ENCODE data around the gene TRIM37. TPM values are rescaled to one million over a fixed set of nuclear protein-coding genes. Genes with fewer than 3 reads are reported as not detected.

TRIM37 gene
- polyA plus RNA-seq, 1 of the 3 experiments (the other 2 are of a cell fraction), result 20.5 TPM

DNA sequence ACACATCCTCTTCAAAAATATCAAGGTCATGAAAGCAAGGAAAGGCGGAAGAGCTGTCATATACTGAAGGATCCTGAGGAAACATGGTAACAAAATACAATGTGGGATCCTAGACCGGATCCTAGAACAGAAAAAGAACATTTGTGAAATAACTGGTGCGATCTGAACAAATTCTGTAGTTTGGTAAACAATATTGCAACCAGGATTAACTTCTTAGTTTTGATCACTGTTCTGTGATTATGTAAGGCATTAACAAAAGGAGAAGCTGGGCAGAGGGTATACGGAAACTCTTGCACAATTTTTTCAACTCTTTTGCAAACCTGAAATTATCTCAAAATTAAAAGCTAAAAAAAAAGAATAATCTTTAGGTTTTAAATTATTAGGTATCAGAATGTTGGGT, 109.7 kb downstream of the TRIM37 start:
- TF ChIP-seq RFX5 (IDR thresholded peaks at IDR 0.05; ENCODE audit: low read length) (no peak), SMC3 (IDR thresholded peaks at IDR 0.05; ENCODE audit: low read depth, low read length) (no peak)
- Histone ChIP-seq H3K4me3 (ENCODE audit: low read depth in 2 of 2, low read length in 1 of 2) (no peak overlapping the region), H3K27me3 (ENCODE audit: insufficient read depth) (no peaks in the 10 kb centered on the region), H3K9me3 (no peaks in the 10 kb centered on the region), H3K9me2 (no peaks in the 10 kb centered on the region), H3F3A (replicated peaks; ENCODE audit: insufficient read depth) (peaks cover 10% of the 10 kb centered on the region), H3K9ac (no peak overlapping the region), H3K27ac (ENCODE audit: low read depth in 2 of 2, low read length in 1 of 2) (no peak overlapping the region), H3K79me2 (ENCODE audit: insufficient read depth) (no peaks in the 10 kb centered on the region), H3K4me2 (no peak overlapping the region), H4K20me1 (ENCODE audit: insufficient read depth) (no peaks in the 10 kb centered on the region), H3K4me1 (ENCODE audit: control insufficient read depth in 1 of 2, insufficient read depth in 2 of 2, low read depth in 1 of 2, low read length in 1 of 2) (peaks cover 0 to 4% of the 10 kb centered on the region in 2 experiments; a peak in 2 of 4 replicates), H3K36me3 (replicated peaks in 1 of 2; ENCODE audit: control insufficient read depth in 1 of 2, insufficient read depth in 2 of 2, low read length in 1 of 2) (peaks cover 25 to 35% of the 10 kb centered on the region in 2 experiments), H2AFZ (ENCODE audit: low read depth) (no peak overlapping the region)
- CTCF ChIA-PET, result interaction anchor here (0.6 to 14.0 kb wide), 6 partner anchors 9 to 479 kb away, joined by 3 to 204 read pairs (median 4); no protein-coding TSS in a partner anchor
- POLR2A ChIA-PET, result no interaction called here
- no peak for DNase-seq
- WGBS (ENCODE audit: low lambda C conversion rate), result 97% methylated on average over 4 of the region's 4 CpGs

- peak; percentile 87 for TF ChIP-seq MEF2A (IDR thresholded peaks at IDR 0.05; ENCODE audit: borderline replicate concordance, low read depth)
- TF ChIP-seq FOXM1 (IDR thresholded peaks at IDR 0.05; ENCODE audit: low read depth), result no peak
- TF ChIP-seq SMC3 (IDR thresholded peaks at IDR 0.05; ENCODE audit: low read depth, low read length), result no peak
- no peak for TF ChIP-seq IRF3 (IDR thresholded peaks at IDR 0.05; ENCODE audit: low read depth, low read length)
- ChIA-PET CTCF (interaction anchor here (0.7 to 14.0 kb wide), 5 partner anchors 10 to 477 kb away, joined by 3 to 204 read pairs (median 5); no protein-coding TSS in a partner anchor), POLR2A (no interaction called here)
- H3K27ac ChIP-seq (ENCODE audit: low read depth in 2 of 2, low read length in 1 of 2), result peak overlapping the region in 1 of 2 experiments; percentile 53; a peak in 2 of 4 replicates
- peaks cover 10% of the 10 kb centered on the region for H3F3A ChIP-seq (replicated peaks; ENCODE audit: insufficient read depth)
- H3K79me2 ChIP-seq (ENCODE audit: insufficient read depth), result no peaks in the 10 kb centered on the region
- no peak overlapping the region for H3K9ac ChIP-seq
- peaks cover 0 to 4% of the 10 kb centered on the region in 2 experiments; a peak in 1 of 4 replicates for H3K4me1 ChIP-seq (ENCODE audit: control insufficient read depth in 1 of 2, insufficient read depth in 2 of 2, low read depth in 1 of 2, low read length in 1 of 2)
- H3K36me3 ChIP-seq (replicated peaks in 1 of 2; ENCODE audit: control insufficient read depth in 1 of 2, insufficient read depth in 2 of 2, low read length in 1 of 2), result peaks cover 15 to 31% of the 10 kb centered on the region in 2 experiments
- no peaks in the 10 kb centered on the region for H3K9me3 ChIP-seq
- no peaks in the 10 kb centered on the region for H3K9me2 ChIP-seq
- 87% methylated on average over 7 of the region's 7 CpGs for WGBS (ENCODE audit: low lambda C conversion rate)
- no peak overlapping the region for H2AFZ ChIP-seq (ENCODE audit: low read depth)
- no peaks in the 10 kb centered on the region for H3K27me3 ChIP-seq (ENCODE audit: insufficient read depth)
- no peaks in the 10 kb centered on the region for H4K20me1 ChIP-seq (ENCODE audit: insufficient read depth)
- H3K4me3 ChIP-seq (ENCODE audit: low read depth in 2 of 2, low read length in 1 of 2), result no peak overlapping the region
- no peak for DNase-seq
- no peak overlapping the region for H3K4me2 ChIP-seq
These were observed 111.3 kb downstream of the TRIM37 start for GRCh38 chr17:58995247-58995940.

GRCh38 chr17:58993311-58993710, 113.4 kb downstream of the TRIM37 start:
- 89% methylated on average over 5 of the region's 5 CpGs for WGBS (ENCODE audit: low lambda C conversion rate)
- H3K4me2 ChIP-seq, result no peak overlapping the region
- no peaks in the 10 kb centered on the region for H3K79me2 ChIP-seq (ENCODE audit: insufficient read depth)
- H2AFZ ChIP-seq (ENCODE audit: low read depth), result no peak overlapping the region
- CTCF ChIA-PET, result interaction anchor here (0.7 to 14.0 kb wide), 5 partner anchors 12 to 400 kb away, joined by 3 to 204 read pairs (median 10); no protein-coding TSS in a partner anchor
- peaks cover 10% of the 10 kb centered on the region for H3F3A ChIP-seq (replicated peaks; ENCODE audit: insufficient read depth)
- H3K4me1 ChIP-seq (ENCODE audit: control insufficient read depth in 1 of 2, insufficient read depth in 2 of 2, low read depth in 1 of 2, low read length in 1 of 2), result peaks cover 0 to 4% of the 10 kb centered on the region in 2 experiments; a peak in 1 of 4 replicates
- POLR2A ChIA-PET, result no interaction called here
- no peaks in the 10 kb centered on the region for H4K20me1 ChIP-seq (ENCODE audit: insufficient read depth)
- no peak for DNase-seq
- H3K36me3 ChIP-seq (replicated peaks in 1 of 2; ENCODE audit: control insufficient read depth in 1 of 2, insufficient read depth in 2 of 2, low read length in 1 of 2), result peaks cover 9 to 14% of the 10 kb centered on the region in 2 experiments
- no peak overlapping the region for H3K4me3 ChIP-seq (ENCODE audit: low read depth in 2 of 2, low read length in 1 of 2)
- H3K27ac ChIP-seq (ENCODE audit: low read depth in 2 of 2, low read length in 1 of 2), result peak overlapping the region in 1 of 2 experiments; percentile 62; a peak in 2 of 4 replicates
- H3K9me2 ChIP-seq, result no peaks in the 10 kb centered on the region
- TF ChIP-seq TAF1 (IDR thresholded peaks at IDR 0.05; ENCODE audit: borderline replicate concordance, low read depth, low read length) (no peak), GABPA (IDR thresholded peaks at IDR 0.05; ENCODE audit: low read depth) (no peak), FOXM1 (IDR thresholded peaks at IDR 0.05; ENCODE audit: low read depth) (no peak), MEF2A (IDR thresholded peaks at IDR 0.05; ENCODE audit: borderline replicate concordance, low read depth) (no peak), GATA2 (CRISPR knock-in tag; IDR thresholded peaks at IDR 0.05) (no peak), SMC3 (IDR thresholded peaks at IDR 0.05; ENCODE audit: low read depth, low read length) (no peak), RAD21 (IDR thresholded peaks at IDR 0.05; ENCODE audit: low read length) (no peak)
- no peaks in the 10 kb centered on the region for H3K9me3 ChIP-seq
- no peak overlapping the region for H3K9ac ChIP-seq
- no peaks in the 10 kb centered on the region for H3K27me3 ChIP-seq (ENCODE audit: insufficient read depth)
